Mucosa of stomach (tissue), 1 donor: ENCODE measurements around the gene PRSS36.
"Not testable (repeated sequence)": the region's sequence is repeated elsewhere in the genome, so short reads cannot be mapped to it uniquely, and the experiment has no call there.

ENCODE experiments used
- H3K27me3 ChIP-seq: one replicate; pipeline ENCODE4 v1.7.0; 2013; ENCODE audit warnings: mild to moderate bottlenecking, low read length; ENCODE audit not compliant: control insufficient read depth, insufficient read depth
- H3K36me3 ChIP-seq: one replicate; pipeline ENCODE4 v1.7.0; 2013; ENCODE audit warnings: low read length; ENCODE audit not compliant: control insufficient read depth, insufficient read depth
- H3K4me1 ChIP-seq: one replicate; pipeline ENCODE4 v1.7.0; 2013; ENCODE audit warnings: mild to moderate bottlenecking, low read length; ENCODE audit not compliant: control insufficient read depth, insufficient read depth
- H3K4me3 ChIP-seq: one replicate; pipeline ENCODE4 v1.7.0; 2013; ENCODE audit warnings: low read length
- H3K9ac ChIP-seq: one replicate; pipeline ENCODE4 v1.7.0; 2013; ENCODE audit warnings: mild to moderate bottlenecking, low read length, moderate library complexity
- H3K9me3 ChIP-seq: one replicate; pipeline ENCODE4 v1.7.0; 2013; ENCODE audit warnings: mild to moderate bottlenecking, low read length, moderate library complexity; ENCODE audit not compliant: control insufficient read depth
- donor health status: Pancreatic carcinoma.

Gene PRSS36

DNA sequence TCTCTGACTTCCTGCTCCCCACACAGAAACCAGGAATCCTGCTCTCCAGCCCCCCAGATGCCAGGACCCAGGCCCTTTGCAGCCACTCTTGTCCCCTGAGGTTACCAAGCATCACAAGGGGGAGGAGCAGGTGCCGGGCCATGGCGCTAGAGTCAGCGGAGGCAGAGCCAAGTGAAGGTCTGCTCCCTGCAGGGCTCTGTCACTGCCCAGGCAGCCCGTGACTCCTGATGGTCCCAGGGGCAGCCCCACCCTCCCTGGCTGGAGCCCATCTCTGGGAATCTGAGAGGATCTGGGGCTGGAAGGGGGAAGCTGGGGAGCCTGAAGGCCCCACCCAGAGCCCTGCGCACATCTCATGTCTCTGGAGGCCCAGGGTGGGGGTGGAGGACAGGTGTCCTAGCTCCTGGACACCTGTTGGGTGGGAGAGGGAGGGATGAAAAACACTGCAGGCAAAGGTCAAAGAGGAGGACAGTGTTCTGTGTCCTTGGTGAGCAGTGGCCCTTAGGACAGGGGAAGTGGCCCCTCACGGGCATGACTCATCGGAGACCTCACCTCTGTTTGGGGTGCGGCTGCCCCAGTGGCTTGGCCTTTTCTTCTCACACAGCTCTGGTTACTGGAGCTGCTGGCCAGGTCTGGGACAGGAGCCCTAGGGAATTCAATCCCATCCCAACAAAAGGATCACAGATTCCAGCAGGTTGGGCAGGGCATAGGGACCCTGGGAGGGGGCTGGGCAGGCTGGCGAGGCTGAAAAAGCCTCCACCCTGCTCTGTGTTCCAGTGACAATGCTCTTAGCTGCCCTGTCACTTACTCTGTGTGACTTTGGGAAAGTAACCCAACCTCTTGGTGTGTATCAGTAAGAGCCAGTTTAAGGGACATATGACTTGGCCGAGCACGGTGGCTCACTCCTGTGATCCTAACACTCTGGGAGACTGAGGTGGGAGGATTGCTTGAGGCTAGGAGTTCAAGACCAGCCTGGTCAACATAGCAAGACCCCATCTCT is at the start of gene PRSS36:
TSS of gene PRSS36 (minus strand) at position 173 of the 997 bp plus-strand sequence. CDS start at position 142, 31 bp downstream.
- H3K9me3 ChIP-seq, result no peaks in the 10 kb centered on the region
- no peak within 1 kb of the TSS for H3K4me3 ChIP-seq
- peaks cover 7% of the 10 kb centered on the region for H3K27me3 ChIP-seq
- H3K36me3 ChIP-seq, result no peaks in the 10 kb centered on the region
- no peak within 1 kb of the TSS for H3K9ac ChIP-seq
- peaks cover 14% of the 10 kb centered on the region for H3K4me1 ChIP-seq

DNA sequence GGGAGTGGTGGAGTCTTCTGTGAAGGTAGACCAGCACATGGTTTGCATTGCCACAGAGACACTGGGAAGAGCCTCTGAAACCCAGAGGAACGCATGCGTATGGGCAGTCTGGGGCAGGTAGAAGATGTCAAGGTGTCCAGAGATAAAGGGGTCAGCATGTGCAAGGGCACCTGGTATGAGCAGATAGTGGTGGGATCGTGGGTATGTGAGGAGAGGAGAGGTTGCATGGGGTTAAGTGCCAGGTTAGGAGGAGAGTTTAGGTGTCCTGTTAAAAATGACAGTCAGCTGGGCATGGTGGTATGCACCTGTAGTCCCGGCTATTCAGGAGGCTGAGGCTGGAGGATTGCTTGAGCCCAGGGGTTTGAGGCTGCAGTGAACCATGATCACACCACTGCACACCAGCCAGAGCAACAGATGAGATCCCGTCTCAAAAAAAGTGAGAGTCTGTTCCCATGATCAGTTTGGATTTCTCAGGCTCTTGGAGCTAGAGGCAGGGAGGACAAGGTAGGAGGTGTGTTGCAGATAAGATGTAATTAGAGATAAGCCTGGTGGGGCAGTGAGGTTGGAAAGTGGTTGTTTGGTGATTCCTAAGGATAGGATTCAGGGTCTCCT is 49.7 kb upstream of the PRSS36 start:
- H3K9ac ChIP-seq, result no peak overlapping the region
- peaks cover 19% of the 10 kb centered on the region for H3K4me1 ChIP-seq
- H3K27me3 ChIP-seq, result no peaks in the 10 kb centered on the region
- H3K36me3 ChIP-seq, result no peaks in the 10 kb centered on the region
- H3K9me3 ChIP-seq, result no peaks in the 10 kb centered on the region
- H3K4me3 ChIP-seq, result no peak overlapping the region

DNA sequence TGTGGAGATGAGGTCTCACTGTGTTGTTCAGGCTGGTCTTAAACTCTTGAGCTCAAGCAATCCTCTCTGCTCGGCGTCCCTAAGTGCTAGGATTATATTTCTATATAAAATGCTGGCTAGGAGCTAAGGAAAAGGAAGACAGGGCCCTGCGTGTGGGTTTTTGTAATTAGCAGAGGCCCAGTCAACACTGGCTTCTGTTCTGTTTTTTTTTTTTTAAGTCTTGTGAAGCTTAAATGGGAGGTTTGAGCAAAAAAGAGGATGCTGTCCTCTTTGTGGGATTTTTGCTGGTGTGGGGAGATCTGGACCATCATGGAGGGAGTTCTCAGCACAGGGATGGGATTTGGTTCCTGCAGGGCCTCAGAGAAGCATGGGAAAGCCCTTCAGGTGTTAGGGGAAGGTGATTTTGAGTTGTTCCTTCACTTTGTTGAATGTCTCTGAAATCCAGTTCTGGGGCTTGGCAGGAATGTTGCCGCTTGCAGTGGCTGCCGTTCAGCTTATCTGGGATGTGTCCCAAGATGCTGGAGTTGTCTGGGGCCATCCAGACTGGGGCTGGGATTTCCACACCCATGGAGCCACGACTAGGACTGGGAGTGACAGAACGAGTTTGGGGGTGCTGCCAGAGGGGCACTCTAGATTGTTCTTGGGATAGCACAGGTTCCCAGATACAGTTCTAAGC is 48.5 kb upstream of the PRSS36 start:
- Histone ChIP-seq H3K4me1 (peaks cover 19% of the 10 kb centered on the region), H3K4me3 (no peak overlapping the region), H3K27me3 (no peaks in the 10 kb centered on the region), H3K9me3 (no peaks in the 10 kb centered on the region), H3K9ac (no peak overlapping the region), H3K36me3 (no peaks in the 10 kb centered on the region)

DNA sequence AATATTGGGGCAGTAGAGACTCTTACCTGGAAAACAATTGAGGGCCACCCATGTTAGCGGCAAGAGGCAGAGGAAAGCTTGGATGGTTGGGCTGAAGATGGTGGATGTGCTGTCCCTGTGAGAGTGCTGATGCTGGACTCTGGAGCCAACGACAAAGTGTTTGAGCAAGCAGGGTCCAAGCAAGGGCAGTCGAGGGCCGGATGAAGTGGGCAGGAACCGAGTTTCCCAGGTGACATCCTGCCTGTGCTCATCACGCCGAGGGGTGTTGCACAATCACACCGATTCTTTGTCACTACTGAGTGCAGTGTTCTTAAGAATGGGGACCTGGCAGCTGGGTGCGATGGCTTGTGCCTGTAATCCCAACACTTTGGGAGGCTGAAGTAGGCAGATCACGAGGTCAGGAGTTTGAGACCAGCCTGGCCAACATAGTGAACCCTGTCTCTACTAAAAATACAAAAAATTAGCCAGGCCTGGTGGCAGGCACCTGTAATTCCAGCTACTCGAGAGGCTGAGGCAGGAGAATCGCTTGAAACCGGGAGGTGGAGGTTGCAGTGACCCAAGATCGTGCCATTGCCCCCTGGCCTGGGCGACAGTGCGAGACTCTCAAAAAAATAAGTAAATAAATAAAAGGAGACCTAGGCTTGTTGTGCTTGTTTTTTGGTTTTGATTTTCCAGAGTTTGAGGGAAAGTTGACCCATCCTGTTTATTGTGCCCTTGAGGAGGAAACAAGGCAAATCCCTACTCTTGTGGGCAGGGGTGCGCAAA is 46.6 kb upstream of the PRSS36 start:
- peaks cover 7% of the 10 kb centered on the region for H3K4me1 ChIP-seq
- H3K36me3 ChIP-seq, result peaks cover 6% of the 10 kb centered on the region
- H3K9ac ChIP-seq, result no peak overlapping the region
- H3K4me3 ChIP-seq, result no peak overlapping the region
- H3K9me3 ChIP-seq, result no peaks in the 10 kb centered on the region
- H3K27me3 ChIP-seq, result no peaks in the 10 kb centered on the region

DNA sequence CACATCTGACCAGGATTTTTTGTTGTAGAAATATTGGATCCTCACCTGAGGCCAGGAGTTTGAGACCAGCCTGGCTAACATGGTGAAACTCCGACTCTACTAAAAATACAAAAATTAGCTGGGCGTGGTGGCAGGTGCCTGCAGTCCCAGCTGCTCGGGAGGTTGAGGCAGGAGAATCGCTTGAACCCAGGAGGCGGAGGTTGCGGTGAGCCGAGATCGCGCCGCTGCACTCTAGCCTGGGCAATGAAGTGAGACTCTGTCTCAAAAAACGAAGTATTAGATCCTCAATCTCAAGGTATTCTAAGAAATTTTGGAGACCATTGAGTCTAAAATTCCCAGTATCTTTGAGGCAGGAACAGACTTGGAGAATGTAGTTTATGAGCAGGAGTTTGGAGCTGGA is 46.0 kb upstream of the PRSS36 start:
- H3K9ac ChIP-seq, H3K4me1 ChIP-seq, H3K27me3 ChIP-seq, H3K36me3 ChIP-seq, H3K9me3 ChIP-seq, H3K4me3 ChIP-seq: not testable (repeated sequence)

DNA sequence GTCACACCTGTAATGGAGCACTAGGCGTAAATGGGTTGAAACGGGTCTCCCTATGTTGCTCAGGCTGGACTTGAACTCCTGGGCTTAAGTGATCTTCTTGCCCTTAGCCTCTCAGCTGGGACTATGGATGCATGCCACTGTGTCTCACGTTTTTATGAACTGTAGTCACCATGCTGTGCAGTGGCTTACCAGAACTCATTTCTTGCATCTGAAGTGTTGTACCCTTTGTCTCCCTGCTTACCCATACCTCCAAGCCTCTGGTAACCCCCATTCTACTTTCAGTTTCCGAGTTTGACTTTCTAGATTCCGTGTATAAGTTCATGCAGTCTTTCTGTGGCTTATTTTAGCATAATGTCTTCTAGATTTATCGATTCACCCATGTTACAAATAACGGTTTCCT is 45.0 kb upstream of the PRSS36 start:
- Histone ChIP-seq H3K4me1 (no peaks in the 10 kb centered on the region), H3K9ac (no peak overlapping the region), H3K9me3 (no peaks in the 10 kb centered on the region), H3K36me3 (peaks cover 12% of the 10 kb centered on the region), H3K27me3 (no peaks in the 10 kb centered on the region), H3K4me3 (no peak overlapping the region)

DNA sequence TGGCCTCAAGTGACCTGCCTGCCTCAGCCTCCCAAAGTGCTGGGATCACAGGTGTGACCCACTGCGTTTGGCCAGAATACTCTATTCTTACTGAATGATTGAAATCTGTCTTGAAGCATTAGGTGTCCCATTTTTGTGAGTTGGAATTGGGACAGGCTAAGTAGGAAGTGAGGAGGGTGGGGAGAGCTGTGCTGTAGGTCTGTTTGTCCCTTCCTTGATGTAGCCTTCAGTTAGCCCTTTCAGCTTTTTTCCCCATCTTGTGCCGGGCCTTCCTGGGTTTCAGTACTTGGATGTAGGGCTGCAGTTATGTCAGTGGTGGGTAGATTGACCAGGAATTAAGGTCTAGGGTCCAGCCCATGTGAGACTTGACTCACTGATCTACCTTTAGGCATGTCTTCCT is 44.0 kb upstream of the PRSS36 start:
- Histone ChIP-seq H3K4me3 (no peak overlapping the region), H3K36me3 (peaks cover 18% of the 10 kb centered on the region), H3K9me3 (no peaks in the 10 kb centered on the region), H3K4me1 (no peaks in the 10 kb centered on the region), H3K9ac (no peak overlapping the region), H3K27me3 (no peaks in the 10 kb centered on the region)

DNA sequence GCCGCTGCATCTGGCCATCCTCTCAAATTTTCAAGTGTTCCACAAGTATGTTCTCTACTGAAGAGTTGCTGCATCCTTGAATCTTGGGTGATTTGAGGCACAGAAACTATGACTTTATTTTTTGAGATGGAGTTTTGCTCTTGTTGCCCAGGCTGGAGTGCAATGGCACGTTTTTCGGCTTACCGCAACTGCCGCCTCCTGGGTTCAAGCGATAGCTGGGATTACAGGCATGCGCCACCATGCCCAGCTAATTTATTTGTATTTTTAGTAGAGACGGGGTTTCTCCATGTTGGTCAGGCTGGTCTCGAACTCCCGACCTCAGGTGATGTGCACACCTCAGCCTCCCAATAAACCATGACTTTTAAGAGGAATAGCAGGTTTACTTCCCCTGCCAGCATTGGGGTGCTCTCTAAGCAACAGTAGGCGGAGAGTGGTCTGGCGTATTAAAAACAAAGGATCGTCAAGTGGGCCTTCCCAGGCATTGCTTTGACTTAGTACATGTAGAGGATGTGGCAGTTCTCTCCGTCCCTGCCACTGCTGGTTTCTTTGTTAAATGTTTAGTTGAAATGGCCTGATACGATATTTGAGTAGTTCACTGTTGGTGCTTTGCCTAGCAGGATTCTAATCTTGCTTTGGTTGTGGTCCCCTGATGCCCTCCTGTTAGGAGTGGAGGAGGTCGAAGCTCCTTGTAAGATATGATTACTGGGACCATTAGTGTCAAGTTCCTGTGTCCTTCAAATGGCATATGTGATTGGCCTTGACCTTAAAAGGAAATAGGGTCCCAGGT is 43.2 kb upstream of the PRSS36 start:
- H3K36me3 ChIP-seq, result peaks cover 18% of the 10 kb centered on the region
- no peaks in the 10 kb centered on the region for H3K9me3 ChIP-seq
- no peaks in the 10 kb centered on the region for H3K4me1 ChIP-seq
- no peak overlapping the region for H3K9ac ChIP-seq
- no peak overlapping the region for H3K4me3 ChIP-seq
- no peaks in the 10 kb centered on the region for H3K27me3 ChIP-seq

DNA sequence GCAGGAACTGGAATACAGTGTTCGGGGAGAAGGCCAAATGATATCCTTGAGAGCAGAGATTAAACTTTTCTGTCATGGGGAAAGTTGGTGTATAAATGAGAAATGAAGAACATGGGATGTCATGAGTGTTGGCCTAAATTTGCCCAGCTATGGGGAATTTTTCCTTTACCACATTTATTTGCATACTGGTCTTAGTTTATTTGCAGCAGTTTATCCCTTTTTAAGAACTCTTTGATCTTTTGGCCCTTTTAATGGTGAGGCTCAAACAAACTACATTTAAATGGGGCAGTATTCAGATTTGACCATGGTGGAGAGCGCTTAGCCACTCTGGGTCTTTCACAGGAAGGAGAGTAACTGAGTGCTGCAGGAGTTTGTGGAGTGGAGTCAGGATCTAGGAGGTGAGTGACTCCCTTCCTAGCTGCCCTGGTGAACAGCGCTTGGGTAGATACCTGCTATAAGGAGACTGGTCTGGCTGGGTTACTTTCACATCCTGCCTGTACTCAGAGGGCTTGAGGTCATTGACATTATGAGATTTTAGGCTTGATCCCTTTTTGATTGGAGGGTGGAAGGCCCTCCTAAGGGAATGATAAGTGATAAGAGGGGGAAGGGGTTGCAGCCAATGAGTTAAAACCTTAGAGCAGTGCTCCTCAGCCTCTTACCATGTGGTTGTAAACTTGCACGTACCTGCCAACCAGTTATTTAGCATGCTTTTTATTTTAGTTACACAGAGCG is 42.0 kb upstream of the PRSS36 start:
- no peak overlapping the region for H3K4me3 ChIP-seq
- no peak overlapping the region for H3K9ac ChIP-seq
- H3K9me3 ChIP-seq, result no peaks in the 10 kb centered on the region
- no peaks in the 10 kb centered on the region for H3K27me3 ChIP-seq
- H3K4me1 ChIP-seq, result no peaks in the 10 kb centered on the region
- H3K36me3 ChIP-seq, result peaks cover 20% of the 10 kb centered on the region

DNA sequence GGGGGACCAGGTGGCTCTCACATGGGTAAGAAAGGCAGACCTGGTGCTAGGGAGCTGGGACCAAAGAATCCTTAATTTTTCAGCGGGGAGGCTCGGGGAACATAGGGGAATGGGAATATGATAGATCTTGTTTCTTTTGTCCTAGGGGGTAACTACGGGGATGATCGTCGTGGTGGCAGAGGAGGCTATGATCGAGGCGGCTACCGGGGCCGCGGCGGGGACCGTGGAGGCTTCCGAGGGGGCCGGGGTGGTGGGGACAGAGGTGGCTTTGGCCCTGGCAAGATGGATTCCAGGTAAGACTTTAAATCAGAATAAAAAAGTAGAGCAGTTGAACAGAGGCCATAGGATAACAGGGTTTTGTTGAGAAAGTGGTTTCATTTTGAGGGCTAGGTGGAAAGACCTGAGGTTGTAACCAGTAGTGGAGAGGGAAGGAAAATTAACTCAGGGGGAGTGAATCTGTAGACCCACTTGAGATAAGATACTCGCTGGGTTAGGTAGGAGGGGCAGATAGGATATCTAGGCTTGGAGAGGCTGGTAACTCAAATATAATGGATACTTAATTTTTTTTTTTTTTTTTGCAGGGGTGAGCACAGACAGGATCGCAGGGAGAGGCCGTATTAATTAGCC is 41.1 kb upstream of the PRSS36 start:
- H3K27me3 ChIP-seq, result no peaks in the 10 kb centered on the region
- no peaks in the 10 kb centered on the region for H3K4me1 ChIP-seq
- no peak overlapping the region for H3K4me3 ChIP-seq
- H3K9me3 ChIP-seq, result no peaks in the 10 kb centered on the region
- no peak overlapping the region for H3K9ac ChIP-seq
- peaks cover 23% of the 10 kb centered on the region for H3K36me3 ChIP-seq
